Activated CD4-positive, alpha-beta memory T cell treated with anti-CD3 and anti-CD28 coated beads for 36 hours (primary cell): ENCODE data around the gene FOXJ3. TPM values are rescaled to one million over a fixed set of nuclear protein-coding genes. Genes with fewer than 3 reads are reported as not detected.

Experiments used
- CTCF ChIA-PET: fragments of 350-600 bp; sonication (Branson Sonifier 250); formaldehyde crosslinking; loops from one replicate; lab custom pipeline; 2021; ENCODE audit warnings: antibody characterized with exemption, inconsistent platforms; lab: Charles Lee
- POLR2A ChIA-PET: fragments of 350-600 bp; sonication (Branson Sonifier 250); formaldehyde crosslinking; loops from one replicate; lab custom pipeline; 2021; ENCODE audit warnings: antibody characterized with exemption; lab: Charles Lee
- DNase-seq: peaks from one replicate; pipeline ENCODE4 v3.0.0-alpha.2; 2020
- H3K27ac Mint-ChIP-seq: one replicate; pipeline ENCODE4 v1.8.0; 2021; ENCODE audit warnings: mixed read lengths
- H3K27me3 Mint-ChIP-seq: one replicate; pipeline ENCODE4 v1.8.0; 2021; ENCODE audit warnings: mixed read lengths
- H3K36me3 Mint-ChIP-seq: one replicate; pipeline ENCODE4 v1.8.0; 2021; ENCODE audit warnings: mixed read lengths
- H3K4me1 Mint-ChIP-seq: one replicate; pipeline ENCODE4 v1.8.0; 2021; ENCODE audit warnings: low read depth, mixed read lengths
- H3K4me3 Mint-ChIP-seq: one replicate; pipeline ENCODE4 v1.8.0; 2021; ENCODE audit warnings: mild to moderate bottlenecking, mixed read lengths
- H3K9me3 Mint-ChIP-seq: one replicate; pipeline ENCODE4 v1.8.0; 2021; ENCODE audit warnings: mixed read lengths
- intact Hi-C: fragments of 100-400 bp; cut with micrococcal nuclease; formaldehyde crosslinking; loops from one replicate; pipeline ENCODE4 v1.15.1; 2023
- total RNA-seq, 2 experiments: library from RNA; stranded (reverse); gene quantifications; one replicate each; pipeline ENCODE4 v1.2.3, GENCODE V29; 2021

FOXJ3 gene
- total RNA-seq, 2 experiments from 2014 or later = 37.3 to 40.8 TPM

DNA sequence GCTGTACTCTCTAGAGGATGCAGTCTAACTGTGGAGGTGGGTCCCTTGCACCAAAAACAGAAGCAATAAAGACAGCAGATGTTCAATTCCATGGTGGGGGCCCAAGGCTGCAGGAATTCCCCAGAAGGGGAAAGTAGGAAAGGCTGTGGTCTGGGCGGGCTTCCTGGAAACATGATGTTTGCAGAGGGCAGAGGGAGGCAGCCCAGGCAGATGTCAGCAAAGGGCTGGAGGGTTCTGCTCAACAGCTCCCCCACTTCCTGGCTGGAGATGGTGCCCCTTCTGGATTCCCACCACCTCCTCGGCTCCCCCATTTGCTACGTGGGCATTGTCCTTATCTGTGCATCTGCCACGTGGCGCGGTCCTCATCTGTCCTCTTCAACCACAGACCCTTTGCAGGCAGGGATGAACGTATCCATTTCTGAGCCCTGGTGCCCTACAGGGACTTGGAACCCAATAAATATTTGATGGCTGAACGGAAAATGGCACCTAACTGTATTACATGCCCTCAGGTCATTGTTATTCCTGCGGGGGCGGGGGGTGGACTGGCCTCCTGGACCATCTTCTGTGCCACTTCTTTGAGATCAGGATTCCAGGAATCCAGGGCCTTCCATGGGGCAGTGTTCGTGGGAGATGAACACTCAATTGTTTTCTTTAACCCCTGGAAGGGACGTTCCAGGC is 190.2 kb downstream of the FOXJ3 start:
- intact Hi-C loops = loop anchor here (10.0 kb wide), 1 partner anchor 590 kb away; no protein-coding TSS in a partner anchor
- Mint-ChIP-seq H3K36me3 (no peaks in the 10 kb centered on the region), H3K27ac (no peak overlapping the region), H3K4me3 (no peak overlapping the region), H3K9me3 (no peaks in the 10 kb centered on the region), H3K4me1 (peaks cover 5% of the 10 kb centered on the region), H3K27me3 (no peaks in the 10 kb centered on the region)
- CTCF ChIA-PET = interaction anchor here (1.2 kb wide), 1 partner anchor 29 kb away, joined by 3 read pairs; no protein-coding TSS in a partner anchor
- POLR2A ChIA-PET = no interaction called here
- no peak for DNase-seq

DNA sequence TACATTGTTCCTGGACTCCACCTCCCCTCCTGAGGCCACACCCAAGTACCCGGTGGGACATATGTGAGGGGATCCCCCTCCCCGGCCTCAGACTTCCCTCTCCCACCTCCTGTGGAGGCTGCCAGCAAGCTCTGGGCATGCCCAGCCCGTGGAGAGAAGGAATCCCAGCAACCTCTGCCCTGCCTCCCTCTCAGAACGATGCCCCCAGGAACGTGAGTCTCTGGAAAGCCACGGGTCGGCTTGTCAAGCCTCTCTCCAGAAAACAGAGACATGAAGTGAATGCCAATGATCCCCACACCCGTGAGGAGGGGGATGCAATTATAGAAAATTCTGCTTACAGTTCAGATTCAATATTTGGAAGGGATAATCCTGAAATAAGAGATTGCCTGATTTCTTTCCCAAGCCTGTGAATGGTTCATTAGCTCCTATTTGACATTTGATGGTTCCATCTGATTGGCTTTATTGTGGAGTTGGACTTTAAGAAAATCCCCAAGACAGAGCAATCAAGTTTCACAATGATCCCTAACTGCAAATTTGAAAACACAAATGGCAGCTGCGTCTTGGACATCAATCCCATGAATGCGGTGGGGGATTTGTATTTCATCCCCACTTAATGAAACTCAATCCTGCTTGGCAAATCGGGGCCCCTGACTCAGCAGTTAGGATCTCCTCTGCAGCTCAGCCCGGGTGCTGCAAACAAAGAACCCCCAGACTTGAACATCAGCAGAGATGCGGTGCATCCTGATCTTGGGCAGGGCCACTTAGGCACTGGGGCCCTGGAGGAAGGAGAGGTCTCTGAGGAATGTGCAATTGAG is 190.9 kb downstream of the FOXJ3 start:
- no peaks in the 10 kb centered on the region for H3K9me3 Mint-ChIP-seq
- H3K4me3 Mint-ChIP-seq = no peak overlapping the region
- no peak overlapping the region for H3K27ac Mint-ChIP-seq
- POLR2A ChIA-PET = no interaction called here
- H3K27me3 Mint-ChIP-seq = no peaks in the 10 kb centered on the region
- peaks cover 5% of the 10 kb centered on the region for H3K4me1 Mint-ChIP-seq
- no peak for DNase-seq
- H3K36me3 Mint-ChIP-seq = no peaks in the 10 kb centered on the region
- CTCF ChIA-PET = interaction anchor here (1.2 kb wide), 1 partner anchor 29 kb away, joined by 3 read pairs; no protein-coding TSS in a partner anchor
- intact Hi-C loops = loop anchor here (10.0 kb wide), 1 partner anchor 591 kb away; no protein-coding TSS in a partner anchor

DNA sequence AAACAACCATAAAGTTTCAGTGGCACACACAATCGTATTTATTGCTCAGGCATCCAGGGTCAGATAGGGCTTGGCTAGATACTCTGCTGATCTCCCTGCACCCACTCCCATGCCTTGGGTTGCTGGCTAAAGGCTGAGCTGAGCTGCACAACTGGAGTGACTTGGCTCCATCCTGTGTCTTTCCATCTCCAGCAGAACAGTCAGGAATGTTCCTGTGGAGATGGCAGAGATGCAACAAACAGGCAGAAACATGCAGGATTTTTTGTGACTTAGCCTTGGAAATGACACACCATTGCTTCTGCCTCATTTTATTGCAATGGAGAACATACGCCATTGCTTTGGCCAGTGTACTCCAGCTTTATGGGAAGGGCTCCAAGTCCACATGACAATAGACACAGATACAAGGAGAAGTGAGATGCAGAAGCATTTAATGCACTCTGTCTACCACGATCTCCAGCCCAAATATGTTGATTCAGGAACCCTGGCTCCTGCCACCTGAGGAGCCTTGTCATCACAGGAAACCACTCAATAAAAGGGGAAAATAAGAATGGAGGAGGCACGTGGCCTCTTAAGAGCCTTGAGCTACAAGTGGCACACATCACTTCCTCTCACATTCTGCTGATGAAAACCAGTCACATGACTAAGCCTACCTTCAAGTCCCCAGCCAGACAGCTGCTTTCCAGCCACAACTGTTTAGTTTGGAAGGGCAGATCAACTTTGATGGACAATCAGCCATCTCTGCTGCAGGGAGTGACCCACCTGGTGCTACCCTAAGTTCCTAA is 191.9 kb downstream of the FOXJ3 start:
- Mint-ChIP-seq H3K4me1 (peaks cover 5% of the 10 kb centered on the region), H3K27me3 (peaks cover 4% of the 10 kb centered on the region), H3K9me3 (no peaks in the 10 kb centered on the region), H3K4me3 (no peak overlapping the region), H3K36me3 (no peaks in the 10 kb centered on the region), H3K27ac (no peak overlapping the region)
- no peak for DNase-seq
- ChIA-PET POLR2A (no interaction called here), CTCF (interaction anchor here (1.3 to 2.7 kb wide), 2 partner anchors 31 to 569 kb away, joined by 4 to 7 read pairs; no protein-coding TSS in a partner anchor)
- intact Hi-C loops = loop anchor here (10.0 kb wide), 1 partner anchor 592 kb away; no protein-coding TSS in a partner anchor

DNA sequence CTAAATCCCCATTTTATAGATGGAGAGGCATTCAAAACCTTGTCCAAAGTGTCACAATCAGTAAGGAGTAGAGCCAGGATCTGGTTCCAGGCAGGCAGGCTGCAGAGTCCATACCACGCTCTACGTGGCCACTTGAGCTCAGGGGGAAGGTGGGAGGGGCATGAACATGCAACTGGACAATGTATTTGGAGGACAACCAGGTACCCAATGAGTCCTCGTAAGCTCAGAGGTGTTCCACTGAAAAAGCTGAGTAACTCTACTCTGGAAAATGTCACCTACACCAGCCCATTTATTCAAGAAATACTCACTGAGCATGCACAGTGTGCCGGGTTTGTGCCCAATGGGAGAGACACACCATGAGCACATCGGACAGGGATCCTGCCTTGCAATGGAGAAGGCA is 193.1 kb downstream of the FOXJ3 start:
- no peak overlapping the region for H3K4me3 Mint-ChIP-seq
- no peak overlapping the region for H3K27ac Mint-ChIP-seq
- H3K27me3 Mint-ChIP-seq = peaks cover 4% of the 10 kb centered on the region
- no peaks in the 10 kb centered on the region for H3K36me3 Mint-ChIP-seq
- H3K4me1 Mint-ChIP-seq = peaks cover 5% of the 10 kb centered on the region
- no peaks in the 10 kb centered on the region for H3K9me3 Mint-ChIP-seq
- DNase-seq = no peak
- ChIA-PET POLR2A (no interaction called here), CTCF (interaction anchor here (1.3 to 2.7 kb wide), 2 partner anchors 32 to 568 kb away, joined by 4 to 7 read pairs; no protein-coding TSS in a partner anchor)
- intact Hi-C loops = loop anchor here (10.0 kb wide), 1 partner anchor 593 kb away; no protein-coding TSS in a partner anchor

DNA sequence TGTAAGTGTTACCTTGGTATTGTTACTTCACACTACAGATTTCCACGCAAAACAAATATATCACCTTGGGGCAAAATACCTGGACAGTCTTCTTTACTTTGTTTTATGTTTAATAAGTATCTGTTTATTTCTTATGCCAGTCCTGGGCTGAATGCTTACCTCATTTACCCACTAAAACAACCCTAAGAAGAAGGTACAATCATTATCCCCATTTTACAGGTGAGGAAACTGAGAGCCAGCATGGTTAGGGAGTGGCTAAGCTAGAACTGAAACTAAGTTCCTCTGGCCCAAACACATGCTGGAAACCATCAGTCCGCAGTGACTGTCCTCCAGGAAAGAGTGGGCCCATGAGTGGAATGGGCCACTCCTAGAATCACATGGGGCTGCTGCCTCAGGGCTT is 194.8 kb downstream of the FOXJ3 start:
- Mint-ChIP-seq H3K27ac (no peak overlapping the region), H3K36me3 (no peaks in the 10 kb centered on the region), H3K4me1 (peaks cover 5% of the 10 kb centered on the region), H3K9me3 (no peaks in the 10 kb centered on the region), H3K27me3 (peaks cover 4% of the 10 kb centered on the region), H3K4me3 (no peak overlapping the region)
- intact Hi-C loops = loop anchor here (10.0 kb wide), 1 partner anchor 595 kb away; no protein-coding TSS in a partner anchor
- ChIA-PET CTCF (no interaction called here), POLR2A (no interaction called here)
- DNase-seq = no peak

DNA sequence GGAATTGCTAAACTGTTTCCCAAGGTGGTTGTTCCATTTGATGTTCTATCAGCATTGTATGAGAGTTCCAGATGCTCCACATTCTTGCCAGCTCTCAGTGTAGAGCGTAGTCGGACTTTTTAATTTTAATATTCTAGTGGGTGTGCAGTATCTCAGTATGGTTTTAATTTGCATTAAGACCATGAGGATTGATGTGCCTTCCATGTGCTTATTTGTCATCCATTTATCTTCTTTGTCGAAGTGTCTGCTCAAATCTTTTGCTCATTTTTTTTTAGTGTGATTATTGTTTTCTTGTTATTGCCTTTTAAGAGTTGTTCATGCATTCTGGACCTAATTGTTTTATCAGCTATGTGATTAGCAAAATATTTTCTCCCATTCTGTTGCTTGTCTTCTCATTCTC is 195.6 kb downstream of the FOXJ3 start:
- H3K36me3 Mint-ChIP-seq = no peaks in the 10 kb centered on the region
- no peak overlapping the region for H3K4me3 Mint-ChIP-seq
- POLR2A ChIA-PET = no interaction called here
- intact Hi-C loops = no loop called here
- CTCF ChIA-PET = no interaction called here
- H3K27me3 Mint-ChIP-seq = peaks cover 4% of the 10 kb centered on the region
- H3K27ac Mint-ChIP-seq = no peak overlapping the region
- no peak for DNase-seq
- H3K4me1 Mint-ChIP-seq = peaks cover 5% of the 10 kb centered on the region
- no peaks in the 10 kb centered on the region for H3K9me3 Mint-ChIP-seq

DNA sequence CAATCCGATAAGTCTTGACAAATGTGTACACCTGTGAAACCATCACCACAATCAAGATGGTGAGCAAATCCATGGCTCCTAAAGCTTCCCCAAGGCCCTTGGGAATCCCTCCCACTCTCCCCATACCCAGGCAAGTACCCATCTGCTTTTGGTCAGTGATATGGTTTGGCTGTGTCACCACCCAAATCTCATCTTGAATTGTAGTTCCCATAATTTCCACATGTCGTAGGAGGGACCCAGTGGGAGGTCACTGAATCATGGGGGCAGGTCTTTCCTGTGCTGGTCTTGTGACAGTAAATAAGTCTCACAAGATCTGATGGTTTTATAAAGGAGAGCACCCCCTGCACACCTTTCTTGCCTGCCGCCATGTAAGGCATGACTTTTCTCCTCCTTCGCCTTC is 196.4 kb downstream of the FOXJ3 start:
- Mint-ChIP-seq H3K36me3 (no peaks in the 10 kb centered on the region), H3K9me3 (no peaks in the 10 kb centered on the region), H3K4me1 (peaks cover 5% of the 10 kb centered on the region), H3K27ac (no peak overlapping the region), H3K4me3 (no peak overlapping the region), H3K27me3 (peaks cover 4% of the 10 kb centered on the region)
- ChIA-PET POLR2A (no interaction called here), CTCF (interaction anchor here (1.6 kb wide), 1 partner anchor 9 kb away, joined by 5 read pairs; no protein-coding TSS in a partner anchor)
- no peak for DNase-seq
- intact Hi-C loops = no loop called here

DNA sequence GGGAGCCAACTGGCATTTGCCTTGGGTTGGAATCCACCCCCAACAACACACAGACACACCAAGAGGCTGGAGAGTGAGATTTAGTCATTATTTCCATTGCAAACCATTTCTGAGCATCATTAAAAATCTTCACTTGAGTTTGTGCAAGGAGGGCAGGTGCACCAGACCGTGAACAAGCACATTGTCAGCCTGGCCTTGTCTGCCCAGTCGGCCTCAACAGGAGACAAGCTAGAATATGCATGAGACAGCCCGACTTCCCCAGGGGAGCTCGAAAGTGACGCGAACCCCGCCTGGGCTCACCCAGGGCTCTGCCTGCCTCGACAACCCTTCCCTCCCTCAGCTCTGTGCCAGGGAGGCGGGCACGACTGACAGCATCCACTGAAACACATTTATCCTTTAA is 197.3 kb downstream of the FOXJ3 start:
- Mint-ChIP-seq H3K36me3 (no peaks in the 10 kb centered on the region), H3K9me3 (no peaks in the 10 kb centered on the region), H3K27me3 (peaks cover 4% of the 10 kb centered on the region), H3K4me3 (no peak overlapping the region), H3K4me1 (no peaks in the 10 kb centered on the region), H3K27ac (no peak overlapping the region)
- ChIA-PET POLR2A (no interaction called here), CTCF (interaction anchor here (1.6 kb wide), 1 partner anchor 10 kb away, joined by 5 read pairs; no protein-coding TSS in a partner anchor)
- DNase-seq = no peak
- intact Hi-C loops = no loop called here

DNA sequence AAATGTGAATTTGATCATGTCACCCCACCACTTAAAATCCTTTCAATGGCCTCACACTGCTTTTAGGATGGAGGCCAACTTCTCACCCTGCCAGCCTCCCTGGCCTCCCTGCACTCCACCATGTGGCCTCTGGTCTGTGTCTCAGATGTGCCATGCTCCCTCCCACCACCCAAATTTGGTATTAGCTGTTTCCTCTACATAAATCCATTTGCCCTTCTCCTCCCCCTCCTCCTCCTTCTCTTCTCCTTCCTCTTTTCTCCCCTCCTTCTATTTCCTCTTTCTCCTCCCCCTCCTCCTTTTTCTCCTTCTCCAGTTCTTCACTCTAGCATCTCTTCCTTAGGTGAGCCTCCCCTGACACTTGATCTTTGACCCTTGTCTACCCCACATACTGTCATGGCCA is 198.6 kb downstream of the FOXJ3 start:
- POLR2A ChIA-PET = no interaction called here
- CTCF ChIA-PET = no interaction called here
- Mint-ChIP-seq H3K36me3 (no peaks in the 10 kb centered on the region), H3K27me3 (peaks cover 4% of the 10 kb centered on the region), H3K4me3 (no peak overlapping the region), H3K27ac (no peak overlapping the region), H3K9me3 (no peaks in the 10 kb centered on the region), H3K4me1 (no peaks in the 10 kb centered on the region)
- intact Hi-C loops = no loop called here
- no peak for DNase-seq

DNA sequence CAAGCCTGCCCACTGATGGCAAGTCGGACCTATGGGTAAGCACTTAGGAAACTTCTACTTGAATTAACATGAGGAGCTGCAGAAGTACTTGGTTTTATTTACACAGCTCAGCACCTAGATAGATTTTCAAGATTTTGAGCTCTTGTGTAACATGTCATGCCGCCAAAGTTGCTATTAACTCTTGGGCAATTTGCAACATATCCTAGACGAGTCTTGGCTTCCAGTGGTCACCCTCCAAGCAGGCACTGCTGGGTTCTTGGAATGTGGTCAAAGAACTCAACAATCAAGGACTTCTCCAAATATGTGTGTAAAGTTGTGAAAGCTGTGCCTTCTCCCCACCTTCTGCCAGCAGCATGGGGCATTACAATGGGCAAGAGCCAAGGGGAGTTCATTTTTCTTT is 199.6 kb downstream of the FOXJ3 start:
- Mint-ChIP-seq H3K27me3 (peaks cover 4% of the 10 kb centered on the region), H3K4me3 (no peak overlapping the region), H3K36me3 (no peaks in the 10 kb centered on the region), H3K4me1 (no peaks in the 10 kb centered on the region), H3K27ac (no peak overlapping the region), H3K9me3 (no peaks in the 10 kb centered on the region)
- ChIA-PET POLR2A (no interaction called here), CTCF (no interaction called here)
- DNase-seq = no peak
- intact Hi-C loops = no loop called here

DNA sequence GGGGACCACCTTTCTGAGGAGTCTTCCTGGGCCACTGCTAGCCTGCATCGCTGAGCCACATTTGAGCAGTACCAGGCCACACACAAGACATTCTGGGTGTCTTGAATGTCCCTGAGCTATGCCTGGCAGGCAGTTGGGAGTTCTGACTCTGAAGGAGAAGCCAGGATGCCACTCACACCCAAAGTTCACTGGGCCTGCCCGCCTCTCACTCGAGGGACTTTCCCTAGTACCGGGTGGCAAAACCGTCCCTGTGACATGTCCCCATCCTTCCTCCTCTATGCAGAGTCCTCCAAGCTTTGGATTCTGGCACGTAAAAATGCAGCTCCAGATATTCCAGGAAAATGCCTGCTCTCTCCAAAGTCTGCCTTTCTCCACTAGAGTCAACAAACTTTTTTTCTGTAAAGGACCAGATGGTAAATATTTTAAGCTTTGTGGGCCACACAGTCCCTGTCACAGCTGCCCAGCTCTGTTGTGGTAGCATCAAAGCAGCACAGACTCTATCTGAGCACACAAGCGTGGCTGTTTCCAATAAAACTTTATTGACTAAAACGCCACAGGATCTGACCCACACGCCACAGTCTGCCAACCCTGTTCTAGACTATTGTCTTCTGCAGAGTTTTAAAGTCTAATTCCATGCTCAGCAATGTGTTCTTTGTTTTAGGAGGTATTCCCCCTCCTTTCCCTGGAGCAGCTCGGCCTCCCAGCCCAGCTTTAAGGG is 201.1 kb downstream of the FOXJ3 start:
- CTCF ChIA-PET = no interaction called here
- Mint-ChIP-seq H3K4me3 (no peak overlapping the region), H3K27ac (no peak overlapping the region), H3K27me3 (peaks cover 6% of the 10 kb centered on the region), H3K4me1 (no peaks in the 10 kb centered on the region), H3K36me3 (no peaks in the 10 kb centered on the region), H3K9me3 (no peaks in the 10 kb centered on the region)
- POLR2A ChIA-PET = no interaction called here
- intact Hi-C loops = no loop called here
- DNase-seq = no peak
